Endothelial cell of umbilical vein (primary cell): Measurements from ENCODE around the gene NUCKS1. TPM values are rescaled to one million over a fixed set of nuclear protein-coding genes. Genes with fewer than 3 reads are reported as not detected.

Source experiments
- BruUV-seq: library from RNA; stranded (reverse); fragments of 400-500 nt; replicated peaks from 2 replicates; lab custom pipeline; 2021; lab: Mats Ljungman, UMichigan
- CTCF ChIA-PET: fragments of 300-600, 350-600 bp; sonication (Branson Sonifier 250); formaldehyde crosslinking; loops from one replicate; lab custom pipeline; 2021; ENCODE audit warnings: antibody characterized with exemption, inconsistent platforms; lab: Charles Lee
- POLR2A ChIA-PET: fragments of 300-600, 350-600 bp; sonication (Branson Sonifier 250); formaldehyde crosslinking; loops from one replicate; lab custom pipeline; 2021; ENCODE audit warnings: antibody characterized with exemption, inconsistent platforms; lab: Charles Lee
- DNase-seq: peaks from one replicate; pipeline ENCODE4 v3.0.0-alpha.2; 2011; ENCODE audit warnings: low read depth, low spot score
- FAIRE-seq: peaks from 2 replicates; lab custom pipeline; 2011; peaks lifted over from hg19 to GRCh38; lab: Jason Lieb, UNC
- H2AFZ ChIP-seq: 2 replicates; pipeline ENCODE4 v1.6.0; 2012; ENCODE audit warnings: low read depth, low read length, control low read depth, inconsistent platforms
- H3K27ac ChIP-seq: 2 replicates; pipeline ENCODE4 v1.5.1; 2011; ENCODE audit warnings: low read depth, mild to moderate bottlenecking, control low read depth, low read length, moderate library complexity; ENCODE audit not compliant: insufficient read depth
- H3K27me3 ChIP-seq, 2 experiments: 2 replicates each; pipeline versions ENCODE4 v1.6.0 to v1.6.1; 2011; ENCODE audit warnings: low read length in 2 of 2, mixed read lengths in 1 of 2; ENCODE audit not compliant: control insufficient read depth in 2 of 2, insufficient read depth in 2 of 2
- H3K36me3 ChIP-seq, 2 experiments: 2 replicates in 1 of 2; 3 replicates in 1 of 2; pipeline ENCODE4 v1.5.1; 2011; ENCODE audit warnings: low read length in 2 of 2, mild to moderate bottlenecking in 1 of 2, moderate library complexity in 1 of 2; ENCODE audit not compliant: control insufficient read depth in 2 of 2, insufficient read depth in 2 of 2; ENCODE audit errors: extremely low read depth in 1 of 2
- H3K4me1 ChIP-seq: 3 replicates; pipeline ENCODE4 v1.5.1; 2011; ENCODE audit warnings: mild to moderate bottlenecking, low read length; ENCODE audit not compliant: control insufficient read depth, insufficient read depth; ENCODE audit errors: extremely low read depth
- H3K4me2 ChIP-seq: 2 replicates; pipeline ENCODE4 v1.6.1; 2011; ENCODE audit warnings: low read length, control low read depth, mixed read lengths; ENCODE audit not compliant: insufficient read depth
- H3K4me3 ChIP-seq, 3 experiments: fragments of 200-600 bp in 1 of 3; sonication (generic), shearing (Covaris generic) in 1 of 3; replicated peaks in 1 of 3; 2 replicates each; pipeline ENCODE4 v1.5.1; 2011 to 2016; ENCODE audit warnings: control low read depth in 3 of 3, low read length in 3 of 3, mild to moderate bottlenecking in 2 of 3, inconsistent platforms in 1 of 3, low read depth in 1 of 3, moderate library complexity in 1 of 3; ENCODE audit not compliant: insufficient read depth in 1 of 3
- H3K79me2 ChIP-seq: 2 replicates; pipeline ENCODE4 v1.6.0; 2012; ENCODE audit warnings: low read length, inconsistent platforms; ENCODE audit not compliant: control insufficient read depth, insufficient read depth
- H3K9ac ChIP-seq: replicated peaks from 2 replicates; pipeline ENCODE3; 2011; ENCODE audit warnings: low read length, control low read depth; ENCODE audit not compliant: insufficient read depth; ENCODE audit errors: extremely low read depth
- H3K9me1 ChIP-seq: replicated peaks from 3 replicates; pipeline ENCODE4 v1.6.0; 2011; ENCODE audit warnings: mild to moderate bottlenecking, low read length; ENCODE audit not compliant: control insufficient read depth, insufficient read depth; ENCODE audit errors: extremely low read depth
- H3K9me3 ChIP-seq: replicated peaks from 2 replicates; pipeline ENCODE4 v1.5.1; 2012; ENCODE audit warnings: low read length, inconsistent platforms; ENCODE audit not compliant: control insufficient read depth, insufficient read depth
- H4K20me1 ChIP-seq: replicated peaks from 2 replicates; pipeline ENCODE3; 2011; ENCODE audit warnings: mild to moderate bottlenecking, low read length; ENCODE audit not compliant: control insufficient read depth, insufficient read depth; ENCODE audit errors: extremely low read depth
- CTCF ChIP-seq, 2 donors: IDR thresholded peaks; 1 replicate in 1 of 2; 2 replicates in 1 of 2; pipeline ENCODE4 v1.5.1; 2011; ENCODE audit warnings: low read length in 2 of 2, mild to moderate bottlenecking in 2 of 2, moderate library complexity in 2 of 2, control low read depth in 1 of 2, inconsistent platforms in 1 of 2, low read depth in 1 of 2; ENCODE audit not compliant: insufficient read depth in 1 of 2; ENCODE audit errors: extremely low read depth in 1 of 2
- EZH2 ChIP-seq: IDR thresholded peaks from 2 replicates; pipeline ENCODE4 v1.6.1; 2012; ENCODE audit warnings: borderline replicate concordance, low read depth, mild to moderate bottlenecking, moderate library complexity, low read length, inconsistent platforms; ENCODE audit not compliant: severe bottlenecking
- FOS ChIP-seq: IDR thresholded peaks from 2 replicates; pipeline ENCODE4 v1.6.1; 2011; ENCODE audit warnings: mild to moderate bottlenecking, low read length, moderate library complexity, borderline replicate concordance; ENCODE audit not compliant: insufficient read depth
- GATA2 ChIP-seq: IDR thresholded peaks from 2 replicates; pipeline ENCODE4 v1.7.0; 2011; ENCODE audit warnings: low read depth, mild to moderate bottlenecking, moderate library complexity, mixed read lengths, low read length; ENCODE audit not compliant: insufficient read length, insufficient read depth
- JUN ChIP-seq: IDR thresholded peaks from 2 replicates; pipeline ENCODE4 v1.6.1; 2011; ENCODE audit warnings: borderline replicate concordance, low read depth; ENCODE audit not compliant: insufficient read length, insufficient read depth
- MYC ChIP-seq: IDR thresholded peaks from one replicate; pipeline ENCODE4 v1.6.1; 2011; ENCODE audit warnings: mild to moderate bottlenecking, low read depth, low read length
- POLR2A ChIP-seq: IDR thresholded peaks from 2 replicates; pipeline ENCODE4 v1.6.1; 2012; ENCODE audit warnings: low read depth, mild to moderate bottlenecking, control low read depth, low read length
- POLR2AphosphoS5 ChIP-seq: IDR thresholded peaks from 2 replicates; pipeline ENCODE4 v1.6.1; 2012; ENCODE audit warnings: low read depth, mild to moderate bottlenecking, control low read depth, low read length, moderate library complexity; ENCODE audit not compliant: insufficient read depth
- dilution Hi-C: fragments of 300-500 bp; cut with MboI; formaldehyde crosslinking; loops from one replicate; pipeline ENCODE4 v1.15.0; 2019; ENCODE audit warnings: low sequenced_read_pairs; ENCODE audit not compliant: extremely low pct_ligation_motif_present
- intact Hi-C: fragments of 100-400 bp; cut with micrococcal nuclease; formaldehyde crosslinking; loops from one replicate; pipeline ENCODE4 v1.10.0; 2022
- polyA plus RNA-seq, 4 experiments: library from polyadenylated mRNA; depleted of rRNA in 3 of 4; stranded (reverse) in 3 of 4; unstranded in 1 of 4; fragments of >200 nt; gene quantifications; 2 replicates each; pipeline versions ENCODE4 v1.2.1 to v1.2.3, GENCODE V29; 2011 to 2012; ENCODE audit warnings: missing spikeins in 1 of 4
- total RNA-seq: library from RNA; stranded (reverse); gene quantifications from 2 replicates; pipeline ENCODE4 v1.2.3, GENCODE V29; 2021
- TF ChIP-seq, protein P1 (sequence below): IDR thresholded peaks from 2 replicates; pipeline ENCODE4 v1.6.1; 2011; ENCODE audit not compliant: insufficient read depth, insufficient read length

Gene NUCKS1
- total and polyA plus RNA-seq, 2 donors (not counting 3 experiments of a cell fraction or from before 2014, with no cell fraction given), result 53.7 to 282 TPM

DNA sequence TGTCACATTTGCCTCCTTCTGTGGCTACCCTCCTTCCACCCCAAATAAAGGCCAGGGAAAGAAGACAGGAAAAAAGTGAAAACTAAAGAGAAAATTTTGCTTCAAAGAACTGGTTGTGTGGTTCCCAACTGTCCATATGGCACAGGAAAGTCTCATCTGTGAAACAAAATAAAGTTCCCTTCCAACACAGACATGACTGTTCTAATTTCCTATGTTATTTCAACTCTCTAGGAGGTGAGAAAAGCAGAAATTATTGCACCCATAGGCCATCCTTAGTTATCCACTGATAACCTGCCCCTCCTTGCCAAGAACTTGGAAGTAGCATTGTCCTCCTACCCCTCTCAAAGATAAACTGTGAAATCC lies 33.4 kb upstream of the NUCKS1 start:
- CTCF ChIA-PET, result interaction anchor here (2.2 to 2.5 kb wide), 2 partner anchors 8 to 194 kb away, joined by 9 to 14 read pairs; no protein-coding TSS in a partner anchor
- no peaks in the 10 kb centered on the region for H3K27me3 ChIP-seq
- intact Hi-C loops (no loop called here), dilution Hi-C loops (no loop called here)
- H4K20me1 ChIP-seq, result no peaks in the 10 kb centered on the region
- no TSS peak for BruUV-seq
- TF ChIP-seq FOS (no peak), POLR2A (no peak)
- no peak overlapping the region for H2AFZ ChIP-seq
- no peak overlapping the region for H3K9ac ChIP-seq
- POLR2A ChIA-PET, result no interaction called here
- no peaks in the 10 kb centered on the region for H3K9me3 ChIP-seq
- H3K27ac ChIP-seq, result no peak overlapping the region
- H3K79me2 ChIP-seq, result no peaks in the 10 kb centered on the region
- H3K9me1 ChIP-seq, result no peaks in the 10 kb centered on the region
- no peak for FAIRE-seq
- no peak for DNase-seq
- H3K4me3 ChIP-seq, result no peak overlapping the region
- H3K36me3 ChIP-seq, result no peaks in the 10 kb centered on the region
- no peaks in the 10 kb centered on the region for H3K4me1 ChIP-seq
- H3K4me2 ChIP-seq, result no peak overlapping the region

GRCh38 chr1:205782627-205783432 lies 32.8 kb upstream of the NUCKS1 start:
- ChIA-PET POLR2A (no interaction called here), CTCF (interaction anchor here (1.3 to 2.5 kb wide), 3 partner anchors 9 to 194 kb away, joined by 3 to 14 read pairs (median 9); no protein-coding TSS in a partner anchor)
- intact Hi-C loops (no loop called here), dilution Hi-C loops (no loop called here)
- DNase-seq (no peak), FAIRE-seq (no peak)
- Histone ChIP-seq H3K4me3 (no peak overlapping the region), H3K4me1 (no peaks in the 10 kb centered on the region), H3K27me3 (no peaks in the 10 kb centered on the region), H3K4me2 (no peak overlapping the region), H3K9me1 (no peaks in the 10 kb centered on the region), H3K36me3 (no peaks in the 10 kb centered on the region), H4K20me1 (no peaks in the 10 kb centered on the region), H2AFZ (no peak overlapping the region), H3K9ac (no peak overlapping the region), H3K9me3 (no peaks in the 10 kb centered on the region), H3K27ac (no peak overlapping the region), H3K79me2 (no peaks in the 10 kb centered on the region)
- no TSS peak for BruUV-seq
- TF ChIP-seq FOS (no peak), CTCF (IDR thresholded peaks at IDR 0.05; ENCODE audit: extremely low read depth in 1 of 2, insufficient read depth in 1 of 2, low read depth in 1 of 2, low read length in 2 of 2) (no peak), JUN (no peak), MYC (no peak), GATA2 (no peak), POLR2A (no peak), POLR2AphosphoS5 (no peak), EZH2 (no peak)
- TF ChIP-seq, protein P1, sequence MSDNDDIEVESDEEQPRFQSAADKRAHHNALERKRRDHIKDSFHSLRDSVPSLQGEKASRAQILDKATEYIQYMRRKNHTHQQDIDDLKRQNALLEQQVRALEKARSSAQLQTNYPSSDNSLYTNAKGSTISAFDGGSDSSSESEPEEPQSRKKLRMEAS, result no peak
